BLaER1 treated with 17β-estradiol and CSF1 and Interleukin-3, amounts not matched to agents 10 nM and 100 nM (cell line): ENCODE measurements around the gene TAF4B.
A peak's percentile ranks its signal among the peaks of the same experiment; 100 is the strongest.
"Not testable (repeated sequence)": the region's sequence is repeated elsewhere in the genome, so short reads cannot be mapped to it uniquely, and the experiment has no call there.

ENCODE experiments used
- H3K27ac ChIP-seq, 11 experiments: shearing (Covaris generic); formaldehyde crosslinking; 2 replicates each; pipeline ENCODE4 v1.8.1; 2022
- H3K27me3 ChIP-seq, 11 experiments: shearing (Covaris generic); formaldehyde crosslinking; 2 replicates each; pipeline ENCODE4 v1.8.1; 2022
- H3K36me3 ChIP-seq, 11 experiments: shearing (Covaris generic); formaldehyde crosslinking; 2 replicates each; pipeline ENCODE4 v1.8.1; 2022
- H3K4me1 ChIP-seq, 10 experiments: shearing (Covaris generic); formaldehyde crosslinking; 2 replicates each; pipeline ENCODE4 v1.8.1; 2022
- H3K4me2 ChIP-seq, 11 experiments: shearing (Covaris generic); formaldehyde crosslinking; 2 replicates each; pipeline ENCODE4 v1.8.1; 2022
- H3K4me3 ChIP-seq, 10 experiments: shearing (Covaris generic); formaldehyde crosslinking; 2 replicates each; pipeline ENCODE4 v1.8.1; 2022
- H3K9ac ChIP-seq, 11 experiments: shearing (Covaris generic); formaldehyde crosslinking; 2 replicates each; pipeline ENCODE4 v1.8.1; 2022
- H3K9me3 ChIP-seq, 11 experiments: shearing (Covaris generic); formaldehyde crosslinking; replicated peaks in 1 of 11; 2 replicates each; pipeline ENCODE4 v1.8.1; 2022
- H4K20me1 ChIP-seq, 11 experiments: shearing (Covaris generic); formaldehyde crosslinking; 2 replicates each; pipeline ENCODE4 v1.8.1; 2022
- Cebpa-rat ChIP-seq, 11 experiments: shearing (Covaris generic); IDR thresholded peaks; 2 replicates each; pipeline ENCODE4 v1.8.1; 2022

TAF4B gene

DNA sequence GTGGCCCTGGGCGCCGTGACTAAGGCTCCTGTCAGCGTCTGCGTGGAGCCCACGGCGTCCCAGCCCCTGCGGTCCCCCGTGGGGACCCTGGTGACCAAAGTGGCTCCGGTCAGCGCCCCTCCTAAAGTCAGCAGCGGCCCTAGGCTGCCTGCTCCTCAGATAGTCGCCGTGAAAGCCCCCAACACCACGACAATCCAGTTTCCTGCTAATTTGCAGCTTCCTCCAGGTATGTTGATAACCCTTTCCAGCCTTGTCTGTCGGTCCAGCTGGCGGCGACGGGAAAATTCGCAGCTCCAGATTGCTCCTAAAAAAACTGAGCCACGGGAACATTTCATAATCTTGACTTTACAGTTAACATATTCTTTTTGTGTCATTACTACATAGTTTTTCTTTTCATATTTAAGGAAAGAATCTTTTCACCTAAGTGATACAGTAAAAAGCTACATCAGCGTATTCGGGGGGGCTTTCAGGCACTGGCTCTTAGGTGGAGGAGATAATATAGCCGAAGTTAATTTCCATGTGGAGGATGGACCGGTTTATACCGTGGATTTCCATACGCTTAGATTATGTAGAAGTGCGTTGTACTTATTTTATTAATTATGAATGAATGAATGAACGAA, 916 bp downstream of the TAF4B start:
- no peak for TF ChIP-seq Cebpa-rat (IDR thresholded peaks at IDR 0.05)
- H3K9me3 ChIP-seq = peaks cover 8 to 18% (median 11%) of the 10 kb centered on the region in 11 experiments
- H4K20me1 ChIP-seq = peaks cover 0 to 43% (median 15%) of the 10 kb centered on the region in 11 experiments; a peak in 9 of 22 replicates
- no peaks in the 10 kb centered on the region for H3K27me3 ChIP-seq
- peak overlapping the region; percentile 39 to 94 (median 89) for H3K27ac ChIP-seq
- peak overlapping the region; percentile 83 to 96 (median 91) for H3K9ac ChIP-seq
- peaks cover 16 to 33% (median 26%) of the 10 kb centered on the region in 10 experiments for H3K4me1 ChIP-seq
- H3K4me2 ChIP-seq = peak overlapping the region; percentile 78 to 99 (median 89)
- peaks cover 0 to 15% (median 10%) of the 10 kb centered on the region in 11 experiments; a peak in 12 of 22 replicates for H3K36me3 ChIP-seq
- peak overlapping the region; percentile 82 to 98 (median 90) for H3K4me3 ChIP-seq

DNA sequence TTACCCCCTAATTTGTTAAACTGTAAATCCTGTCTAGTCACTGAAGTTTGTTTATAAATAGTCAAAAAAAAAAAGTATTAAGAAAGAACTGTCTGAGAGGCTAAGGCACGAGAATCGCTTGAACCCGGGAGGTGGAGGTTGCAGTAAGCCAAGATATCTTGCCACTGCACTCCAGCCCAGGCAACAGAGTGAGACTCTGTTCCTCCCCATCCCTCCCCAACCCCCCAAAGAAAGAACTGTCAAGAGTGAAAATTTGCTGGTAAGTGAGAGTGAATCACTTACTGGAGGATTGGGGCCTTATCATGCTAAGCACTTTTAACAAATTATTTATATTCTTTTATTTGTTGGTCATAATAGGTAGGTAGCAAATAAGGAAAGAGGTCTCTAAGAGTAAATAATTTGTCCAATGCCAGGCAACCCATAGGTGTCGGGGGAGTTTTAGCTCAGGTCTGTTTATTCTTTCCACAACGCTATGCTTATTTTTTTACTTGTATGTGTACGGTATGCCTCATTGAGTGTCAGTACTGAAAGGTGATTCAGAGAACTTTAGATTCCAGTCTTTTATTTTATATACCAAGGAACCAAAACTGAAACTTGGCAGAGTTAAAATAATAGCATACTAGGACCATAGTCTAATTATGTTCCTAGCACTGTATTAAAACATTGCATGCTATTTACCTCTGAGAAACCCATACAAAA, 2.5 kb downstream of the TAF4B start:
- H4K20me1 ChIP-seq = peaks cover 0 to 54% (median 15%) of the 10 kb centered on the region in 11 experiments; a peak in 9 of 22 replicates
- no peak for TF ChIP-seq Cebpa-rat (IDR thresholded peaks at IDR 0.05)
- no peaks in the 10 kb centered on the region for H3K27me3 ChIP-seq
- H3K4me3 ChIP-seq = peak overlapping the region in 6 of 10 experiments; percentile 87 to 98 (median 91); a peak in 5 of 20 replicates
- H3K4me1 ChIP-seq = peaks cover 16 to 33% (median 26%) of the 10 kb centered on the region in 10 experiments
- H3K27ac ChIP-seq = no peak overlapping the region
- H3K9ac ChIP-seq = peak overlapping the region in 2 of 11 experiments; percentile 8 to 25; a peak in 4 of 22 replicates
- H3K4me2 ChIP-seq = peak overlapping the region; percentile 78 to 99 (median 89); a peak in 21 of 22 replicates
- H3K36me3 ChIP-seq = peaks cover 0 to 19% (median 15%) of the 10 kb centered on the region in 11 experiments; a peak in 12 of 22 replicates
- peaks cover 11 to 32% (median 20%) of the 10 kb centered on the region in 11 experiments for H3K9me3 ChIP-seq

DNA sequence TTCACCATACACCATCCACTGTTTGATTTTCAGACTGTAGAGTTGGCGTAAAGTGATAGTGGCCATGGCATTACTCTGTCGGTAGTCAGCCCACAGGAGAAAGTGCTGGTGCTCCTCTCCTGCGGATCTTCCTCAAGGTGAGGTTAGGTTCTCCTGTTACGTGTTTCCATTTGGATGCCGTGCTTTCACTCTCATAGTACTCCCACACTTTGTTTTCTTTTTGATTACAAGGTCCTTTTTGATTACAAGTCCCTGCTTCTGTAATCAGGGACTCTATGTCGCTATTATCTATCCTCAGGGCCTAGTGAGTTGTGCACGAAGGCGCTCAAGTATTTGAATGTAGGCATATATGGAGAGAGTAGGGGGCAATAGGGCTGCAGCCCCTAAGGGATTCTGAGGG, 4.3 kb downstream of the TAF4B start:
- no peak for TF ChIP-seq Cebpa-rat (IDR thresholded peaks at IDR 0.05)
- Histone ChIP-seq H3K4me2 (no peak overlapping the region), H3K27me3 (no peaks in the 10 kb centered on the region)

DNA sequence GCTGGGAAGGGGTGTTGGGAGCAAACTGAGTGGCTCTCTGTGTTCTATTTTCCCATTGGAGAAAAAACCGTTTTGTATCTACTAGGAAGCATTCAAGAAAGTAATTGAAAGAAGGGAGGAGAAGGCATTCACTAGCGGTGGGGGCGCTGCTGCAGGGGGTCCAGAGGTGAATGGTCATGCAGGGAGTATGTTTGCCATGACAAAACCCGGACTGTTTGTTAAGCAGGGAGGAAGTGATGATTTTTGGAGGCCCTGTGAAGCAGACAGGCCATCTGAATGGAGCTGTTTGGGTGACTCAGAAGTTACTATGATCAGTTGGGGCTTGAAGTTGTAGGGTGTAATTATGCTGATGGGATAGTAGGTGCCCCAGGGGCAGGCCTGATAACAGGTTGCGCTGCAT, 7.0 kb downstream of the TAF4B start:
- Histone ChIP-seq H3K36me3 (peaks cover 0 to 19% (median 15%) of the 10 kb centered on the region in 11 experiments; a peak in 12 of 22 replicates), H3K4me2 (no peak overlapping the region), H3K27me3 (no peaks in the 10 kb centered on the region), H3K9me3 (peaks cover 11 to 45% (median 26%) of the 10 kb centered on the region in 11 experiments), H3K9ac (no peak overlapping the region), H3K4me3 (no peak overlapping the region), H3K4me1 (peaks cover 7 to 35% (median 22%) of the 10 kb centered on the region in 10 experiments; a peak in 19 of 20 replicates), H3K27ac (no peak overlapping the region), H4K20me1 (peaks cover 0 to 79% (median 14%) of the 10 kb centered on the region in 11 experiments; a peak in 11 of 22 replicates)
- TF ChIP-seq Cebpa-rat (IDR thresholded peaks at IDR 0.05) = no peak

More for the DNA sequence above, 4.3 kb downstream of the TAF4B start:
- H3K9me3 ChIP-seq = peaks cover 11 to 44% (median 26%) of the 10 kb centered on the region in 11 experiments
- H4K20me1 ChIP-seq = peaks cover 0 to 69% (median 15%) of the 10 kb centered on the region in 11 experiments; a peak in 10 of 22 replicates
- no peak overlapping the region for H3K27ac ChIP-seq
- no peak overlapping the region for H3K9ac ChIP-seq
- no peak overlapping the region for H3K4me3 ChIP-seq
- peaks cover 0 to 19% (median 15%) of the 10 kb centered on the region in 11 experiments; a peak in 12 of 22 replicates for H3K36me3 ChIP-seq
- H3K4me1 ChIP-seq = peaks cover 16 to 30% (median 26%) of the 10 kb centered on the region in 10 experiments

DNA sequence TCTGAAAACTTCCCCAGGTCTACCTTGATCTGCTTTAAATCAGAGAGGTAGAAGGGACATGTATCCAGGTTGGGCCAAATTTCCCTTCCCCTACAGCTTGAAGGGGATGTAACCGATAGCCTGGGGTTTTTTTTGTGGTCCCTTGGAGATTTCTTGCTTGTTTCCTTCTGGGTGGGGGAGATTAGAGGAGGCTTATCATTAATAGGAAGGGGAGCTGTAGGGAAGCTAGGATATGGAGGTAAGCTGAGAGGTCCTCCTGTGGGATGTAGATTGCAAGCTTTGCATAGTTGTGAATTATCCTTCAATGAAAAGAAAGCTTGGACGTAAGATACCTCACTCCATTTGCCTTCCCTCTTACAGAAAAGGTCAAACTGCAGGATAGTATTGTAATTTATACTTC, 11.1 kb downstream of the TAF4B start:
- H3K36me3 ChIP-seq, H3K9ac ChIP-seq, H3K27me3 ChIP-seq, H3K27ac ChIP-seq, H3K4me3 ChIP-seq: not testable (repeated sequence)
- Histone ChIP-seq H3K4me2 (peak overlapping the region in 8 of 11 experiments; percentile 12 to 67 (median 45); a peak in 13 of 22 replicates), H3K4me1 (peaks cover 0 to 23% (median 15%) of the 10 kb centered on the region in 10 experiments; a peak in 12 of 20 replicates), H4K20me1 (peaks cover 0 to 48% (median 0%) of the 10 kb centered on the region in 11 experiments; a peak in 8 of 22 replicates), H3K9me3 (peaks cover 6 to 52% (median 27%) of the 10 kb centered on the region in 11 experiments; a peak in 21 of 22 replicates)

DNA sequence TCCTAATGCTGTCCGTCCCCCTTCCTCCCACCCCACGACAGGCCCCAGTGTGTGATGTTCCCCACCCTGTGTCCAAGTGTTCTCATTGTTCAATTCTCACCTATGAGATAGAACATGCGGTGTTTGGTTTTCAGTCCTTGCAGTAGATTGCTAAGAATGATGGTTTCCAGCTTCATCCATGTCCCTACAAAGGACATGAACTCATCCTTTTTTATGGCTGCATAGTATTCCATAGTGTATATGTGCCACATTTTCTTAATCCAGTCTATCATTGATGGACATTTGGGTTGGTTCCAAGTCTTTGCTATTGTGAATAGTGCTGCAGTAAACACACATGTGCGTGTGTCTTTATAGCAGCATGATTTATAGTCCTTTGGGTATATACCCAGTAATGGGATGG, 12.5 kb downstream of the TAF4B start:
- not testable (repeated sequence) for H3K9ac ChIP-seq, H3K4me3 ChIP-seq, H3K27me3 ChIP-seq, H3K27ac ChIP-seq, H3K4me2 ChIP-seq
- Histone ChIP-seq H3K4me1 (peaks cover 0 to 23% (median 15%) of the 10 kb centered on the region in 10 experiments; a peak in 12 of 20 replicates), H3K36me3 (peaks cover 0 to 12% (median 3%) of the 10 kb centered on the region in 11 experiments; a peak in 13 of 22 replicates), H4K20me1 (peaks cover 0 to 39% (median 0%) of the 10 kb centered on the region in 11 experiments; a peak in 8 of 22 replicates), H3K9me3 (peaks cover 15 to 53% (median 33%) of the 10 kb centered on the region in 11 experiments)

DNA sequence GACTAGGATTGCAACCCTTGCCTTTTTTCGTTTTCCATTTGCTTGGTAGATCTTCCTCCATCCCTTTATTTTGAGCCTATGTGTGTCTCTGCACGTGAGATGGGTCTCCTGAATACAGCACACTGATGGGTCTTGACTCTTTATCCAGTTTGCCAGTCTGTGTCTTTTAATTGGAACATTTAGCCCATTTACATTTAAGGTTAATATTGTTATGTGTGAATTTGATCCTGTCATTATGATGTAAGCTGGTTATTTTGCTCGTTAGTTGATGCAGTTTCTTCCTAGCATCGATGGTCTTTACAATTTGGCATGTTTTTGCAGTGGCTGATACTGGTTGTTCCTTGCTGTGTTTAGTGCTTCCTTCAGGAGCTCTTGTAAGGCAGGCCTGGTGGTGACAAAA, 16.1 kb downstream of the TAF4B start:
- not testable (repeated sequence) for H3K4me3 ChIP-seq, H3K27me3 ChIP-seq, H3K4me1 ChIP-seq, H3K4me2 ChIP-seq, H3K9ac ChIP-seq, H3K27ac ChIP-seq
- Histone ChIP-seq H4K20me1 (peaks cover 0 to 15% (median 0%) of the 10 kb centered on the region in 11 experiments; a peak in 6 of 22 replicates), H3K9me3 (peaks cover 39 to 76% (median 65%) of the 10 kb centered on the region in 11 experiments), H3K36me3 (peaks cover 11 to 31% (median 22%) of the 10 kb centered on the region in 11 experiments; a peak in 18 of 22 replicates)

DNA sequence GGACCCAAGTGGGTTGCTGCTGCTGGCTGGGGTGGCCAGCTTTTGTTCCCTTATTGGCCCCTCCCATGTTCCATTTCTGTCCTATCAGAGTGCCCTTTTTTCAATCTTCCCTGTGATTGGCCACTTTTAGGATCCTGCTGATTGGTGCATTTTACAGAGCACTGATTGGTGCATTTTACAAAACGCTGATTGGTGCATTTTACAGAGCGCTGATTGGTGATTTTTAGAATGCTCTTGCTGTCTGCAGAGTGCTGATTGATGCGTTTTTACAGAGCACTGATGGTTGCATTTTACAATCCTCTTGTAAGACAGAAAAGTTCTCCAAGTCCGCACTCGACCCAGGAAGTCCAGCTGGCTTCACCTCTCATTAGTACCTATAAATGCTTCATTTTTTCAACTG, 19.2 kb downstream of the TAF4B start:
- H3K36me3 ChIP-seq = peaks cover 11 to 31% (median 22%) of the 10 kb centered on the region in 11 experiments; a peak in 18 of 22 replicates
- H4K20me1 ChIP-seq = peaks cover 0 to 15% (median 0%) of the 10 kb centered on the region in 11 experiments; a peak in 2 of 22 replicates
- H3K4me1 ChIP-seq, H3K27me3 ChIP-seq, H3K9ac ChIP-seq, H3K4me2 ChIP-seq, H3K27ac ChIP-seq, H3K4me3 ChIP-seq: not testable (repeated sequence)
- H3K9me3 ChIP-seq = peaks cover 39 to 68% (median 59%) of the 10 kb centered on the region in 11 experiments

DNA sequence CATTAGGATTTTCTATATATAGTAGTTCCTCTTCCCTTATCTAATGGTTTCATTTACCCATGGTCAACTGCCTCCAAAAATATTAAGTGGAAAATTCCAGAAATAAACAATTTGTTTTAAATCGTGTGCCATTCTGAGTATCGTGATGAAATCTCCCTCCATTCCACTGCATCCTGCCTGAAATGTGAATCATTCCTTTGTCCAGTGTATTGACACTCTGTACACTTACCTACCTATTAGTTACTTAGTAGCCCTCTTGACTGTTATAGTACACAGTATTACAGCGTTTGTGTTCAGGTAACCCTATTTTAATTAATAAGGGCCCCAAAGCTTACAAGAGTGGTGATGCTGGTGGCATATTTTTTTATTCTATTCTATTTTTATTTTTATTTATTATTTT, 26.2 kb downstream of the TAF4B start:
- H3K36me3 ChIP-seq = peaks cover 0 to 10% (median 0%) of the 10 kb centered on the region in 11 experiments; a peak in 1 of 22 replicates
- no peak overlapping the region for H3K4me3 ChIP-seq
- H3K27me3 ChIP-seq = no peaks in the 10 kb centered on the region
- H3K27ac ChIP-seq = no peak overlapping the region
- H4K20me1 ChIP-seq = peaks cover 0 to 43% (median 0%) of the 10 kb centered on the region in 11 experiments; a peak in 5 of 22 replicates
- H3K9me3 ChIP-seq = peaks cover 0 to 3% (median 0%) of the 10 kb centered on the region in 11 experiments; a peak in 1 of 22 replicates
- H3K9ac ChIP-seq = no peak overlapping the region
- TF ChIP-seq Cebpa-rat (IDR thresholded peaks at IDR 0.05) = no peak
- H3K4me1 ChIP-seq = peaks cover 0 to 16% (median 8%) of the 10 kb centered on the region in 10 experiments; a peak in 10 of 20 replicates
- H3K4me2 ChIP-seq = peak overlapping the region in 4 of 11 experiments; percentile 2 to 41 (median 20); a peak in 3 of 22 replicates

DNA sequence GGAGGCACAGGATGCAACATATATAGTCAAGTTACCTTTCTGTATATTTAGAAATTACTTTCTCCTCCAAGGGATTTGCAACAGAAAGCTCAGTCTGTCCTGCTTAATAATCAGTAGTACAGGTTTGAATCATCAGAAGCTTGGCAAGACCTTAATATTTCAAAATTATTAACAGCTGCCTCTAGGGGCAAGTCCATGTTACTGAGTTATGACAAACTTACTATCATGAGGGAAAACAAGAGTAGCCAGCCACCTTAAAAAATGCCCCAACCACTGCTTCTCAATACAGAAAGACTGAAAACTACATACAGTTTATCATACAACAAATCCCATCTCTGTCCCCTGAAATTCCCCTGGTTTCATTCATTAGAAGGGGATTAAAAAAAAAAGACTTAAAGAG, 28.6 kb downstream of the TAF4B start:
- not testable (repeated sequence) for H3K27me3 ChIP-seq, H3K9ac ChIP-seq, H3K4me3 ChIP-seq, H3K36me3 ChIP-seq, H3K27ac ChIP-seq
- H3K4me1 ChIP-seq = peaks cover 0 to 16% (median 8%) of the 10 kb centered on the region in 10 experiments; a peak in 10 of 20 replicates
- H4K20me1 ChIP-seq = peaks cover 0 to 37% (median 0%) of the 10 kb centered on the region in 11 experiments; a peak in 5 of 22 replicates
- peak overlapping the region in 2 of 11 experiments; percentile 11 to 29; a peak in 4 of 22 replicates for H3K4me2 ChIP-seq
- peaks cover 0 to 11% (median 5%) of the 10 kb centered on the region in 11 experiments; a peak in 7 of 22 replicates for H3K9me3 ChIP-seq
